ENCODE data around the gene KDF1. TPM values are rescaled to one million over a fixed set of nuclear protein-coding genes. Genes with fewer than 3 reads are reported as not detected.

Gene KDF1
- total RNA-seq, 2 donors from 2014 or later = not detected

- H3K36me3 ChIP-seq = no peaks in the 10 kb centered on the region
- ATAC-seq (ENCODE audit: insufficient number of reproducible peaks, low FRiP score, low read depth) (no peak), DNase-seq (ENCODE audit: low spot score) (no peak)
- H3K4me1 ChIP-seq (ENCODE audit: control insufficient read depth in 1 of 2, low read depth in 2 of 2) = peaks cover 7 to 9% of the 10 kb centered on the region in 2 donors
- H3K27ac ChIP-seq = no peak overlapping the region
- no peak overlapping the region for H3K4me3 ChIP-seq
- H3K9me3 ChIP-seq = peaks cover 4% of the 10 kb centered on the region
- no peak for TF ChIP-seq CTCF (IDR thresholded peaks at IDR 0.05)
- peaks cover 25% of the 10 kb centered on the region for H3K27me3 ChIP-seq (replicated peaks; ENCODE audit: insufficient read depth)
Measured at GRCh38 chr1:26956321-26956720, 3.9 kb downstream of the KDF1 start.

- H3K27ac ChIP-seq = no peak overlapping the region
- DNase-seq (ENCODE audit: low spot score) (no peak), ATAC-seq (ENCODE audit: insufficient number of reproducible peaks, low FRiP score, low read depth) (no peak)
- peaks cover 4% of the 10 kb centered on the region for H3K9me3 ChIP-seq
- peaks cover 2% of the 10 kb centered on the region for H3K27me3 ChIP-seq (replicated peaks; ENCODE audit: insufficient read depth)
- no peak for TF ChIP-seq CTCF (IDR thresholded peaks at IDR 0.05)
- H3K4me1 ChIP-seq (ENCODE audit: control insufficient read depth in 1 of 2, low read depth in 2 of 2) = no peaks in the 10 kb centered on the region
- no peaks in the 10 kb centered on the region for H3K36me3 ChIP-seq
- no peak overlapping the region for H3K4me3 ChIP-seq
Measured at GRCh38 chr1:26953374-26953773, 6.9 kb downstream of the KDF1 start.

- DNase-seq (ENCODE audit: low spot score) (no peak), ATAC-seq (ENCODE audit: insufficient number of reproducible peaks, low FRiP score, low read depth) (no peak)
- Histone ChIP-seq H3K27me3 (replicated peaks; ENCODE audit: insufficient read depth) (no peaks in the 10 kb centered on the region), H3K27ac (no peak overlapping the region), H3K9me3 (peaks cover 4% of the 10 kb centered on the region), H3K4me1 (ENCODE audit: control insufficient read depth in 1 of 2, low read depth in 2 of 2) (no peaks in the 10 kb centered on the region), H3K36me3 (no peaks in the 10 kb centered on the region), H3K4me3 (no peak overlapping the region)
- TF ChIP-seq CTCF (IDR thresholded peaks at IDR 0.05) = no peak
Measured at GRCh38 chr1:26951821-26952497, 8.3 kb downstream of the KDF1 start.

- Histone ChIP-seq H3K9me3 (peaks cover 3% of the 10 kb centered on the region), H3K27me3 (replicated peaks; ENCODE audit: insufficient read depth) (no peaks in the 10 kb centered on the region), H3K36me3 (peaks cover 2% of the 10 kb centered on the region), H3K4me1 (ENCODE audit: control insufficient read depth in 1 of 2, low read depth in 2 of 2) (no peaks in the 10 kb centered on the region), H3K27ac (no peak overlapping the region), H3K4me3 (no peak overlapping the region)
- no peak for TF ChIP-seq CTCF (IDR thresholded peaks at IDR 0.05)
- ATAC-seq (ENCODE audit: insufficient number of reproducible peaks, low FRiP score, low read depth) (no peak), DNase-seq (ENCODE audit: low spot score) (no peak)
Measured at GRCh38 chr1:26951216-26951615, 9.1 kb downstream of the KDF1 start.

GRCh38 chr1:26950602-26951001 is 9.7 kb downstream of the KDF1 start:
- Histone ChIP-seq H3K4me3 (no peak overlapping the region), H3K4me1 (ENCODE audit: control insufficient read depth in 1 of 2, low read depth in 2 of 2) (no peaks in the 10 kb centered on the region), H3K36me3 (peaks cover 8% of the 10 kb centered on the region), H3K27ac (no peak overlapping the region), H3K27me3 (replicated peaks; ENCODE audit: insufficient read depth) (no peaks in the 10 kb centered on the region), H3K9me3 (no peaks in the 10 kb centered on the region)
- no peak for TF ChIP-seq CTCF (IDR thresholded peaks at IDR 0.05)
- DNase-seq (ENCODE audit: low spot score) (no peak), ATAC-seq (ENCODE audit: insufficient number of reproducible peaks, low FRiP score, low read depth) (no peak)
